Hepatocyte (in vitro differentiated cells): Measurements from ENCODE around the gene ABR. TPM values are rescaled to one million over a fixed set of nuclear protein-coding genes. Genes with fewer than 3 reads are reported as not detected.

ENCODE experiments used
- DNase-seq: peaks from one replicate; pipeline ENCODE4 v3.0.0-alpha.2; 2016; ENCODE audit warnings: low spot score
- H2AFZ ChIP-seq: fragments of 200-600 bp; sonication (generic); 2 replicates; pipeline ENCODE4 v1.6.0; 2016; ENCODE audit warnings: antibody characterized with exemption, mild to moderate bottlenecking
- H3K27ac ChIP-seq: fragments of 200-600 bp; sonication (generic); 2 replicates; pipeline ENCODE4 v1.5.1; 2016; ENCODE audit warnings: mild to moderate bottlenecking
- H3K27me3 ChIP-seq: fragments of 200-600 bp; sonication (generic); 2 replicates; pipeline ENCODE4 v1.6.1; 2016
- H3K36me3 ChIP-seq: fragments of 200-600 bp; sonication (generic); replicated peaks from 2 replicates; pipeline ENCODE4 v1.5.1; 2016; ENCODE audit warnings: low read depth; ENCODE audit not compliant: insufficient read depth
- H3K4me1 ChIP-seq: fragments of 200-600 bp; sonication (generic); 2 replicates; pipeline ENCODE4 v1.5.1; 2016; ENCODE audit warnings: mild to moderate bottlenecking, moderate library complexity; ENCODE audit not compliant: insufficient read depth
- H3K4me2 ChIP-seq: fragments of 200-600 bp; sonication (generic); 2 replicates; pipeline ENCODE4 v1.6.0; 2016
- H3K4me3 ChIP-seq: fragments of 200-600 bp; sonication (generic); 2 replicates; pipeline ENCODE4 v1.5.1; 2016; ENCODE audit warnings: mild to moderate bottlenecking
- H3K79me2 ChIP-seq: fragments of 200-600 bp; sonication (generic); 2 replicates; pipeline ENCODE4 v1.6.0; 2017; ENCODE audit warnings: mild to moderate bottlenecking
- H3K9me2 ChIP-seq: fragments of 200-600 bp; sonication (generic); replicated peaks from 2 replicates; pipeline ENCODE4 v1.6.0; 2017; ENCODE audit warnings: mild to moderate bottlenecking; ENCODE audit not compliant: insufficient read depth
- H3K9me3 ChIP-seq: fragments of 200-600 bp; sonication (generic); 2 replicates; pipeline ENCODE4 v1.5.1; 2016; ENCODE audit warnings: low read depth, mild to moderate bottlenecking
- H4K20me1 ChIP-seq: fragments of 200-600 bp; sonication (generic); 2 replicates; pipeline ENCODE4 v1.6.0; 2016; ENCODE audit warnings: mild to moderate bottlenecking; ENCODE audit not compliant: insufficient read depth, poor library complexity, severe bottlenecking
- CTCF ChIP-seq: fragments of 200-600 bp; sonication (generic); IDR thresholded peaks from 2 replicates; pipeline ENCODE4 v1.5.1; 2016; ENCODE audit warnings: antibody characterized with exemption, mild to moderate bottlenecking; ENCODE audit not compliant: poor library complexity
- EZH2 ChIP-seq: fragments of 200-600 bp; sonication (generic); IDR thresholded peaks from 2 replicates; pipeline ENCODE4 v1.6.1; 2016; ENCODE audit warnings: antibody characterized with exemption, mild to moderate bottlenecking, borderline replicate concordance
- EZH2phosphoT487 ChIP-seq: fragments of 200-600 bp; sonication (generic); IDR thresholded peaks from one replicate; pipeline ENCODE4 v1.6.1; 2018; ENCODE audit warnings: antibody characterized with exemption, mild to moderate bottlenecking, low read depth, moderate library complexity; ENCODE audit not compliant: unreplicated experiment, severe bottlenecking
- WGBS: methylation state at CpG from one replicate; pipeline ENCODE4 v1.1.6; 2016; ENCODE audit warnings: low lambda C conversion rate; ENCODE audit errors: missing lambda C conversion rate; 5-methylcytosine and 5-hydroxymethylcytosine counted together
- polyA plus RNA-seq: library from polyadenylated mRNA; unstranded; fragments of >200 nt; fragmentation: Nextera tagmentation; extraction: Ambion mirVana; gene quantifications from 2 replicates; pipeline ENCODE4 v1.2.1, GENCODE V29; 2016
- total RNA-seq: library from RNA; depleted of rRNA; stranded (reverse); fragments of >200 nt; gene quantifications from 2 replicates; pipeline ENCODE4 v1.2.3, GENCODE V29; 2014

Gene ABR
- total and polyA plus RNA-seq, 2 experiments from 2014 or later, result 26.8 to 51.5 TPM

- H3K9me3 ChIP-seq, result no peaks in the 10 kb centered on the region
- H3K9me2 ChIP-seq, result no peaks in the 10 kb centered on the region
- no peaks in the 10 kb centered on the region for H3K27me3 ChIP-seq
- WGBS, result 92% methylated on average over 9 of the region's 9 CpGs
- H3K4me3 ChIP-seq, result no peak overlapping the region
- DNase-seq, result no peak
- peaks cover 11% of the 10 kb centered on the region for H3K4me1 ChIP-seq
- H3K4me2 ChIP-seq, result no peak overlapping the region
- TF ChIP-seq EZH2phosphoT487 (no peak), EZH2 (no peak), CTCF (no peak)
- no peaks in the 10 kb centered on the region for H4K20me1 ChIP-seq
- no peaks in the 10 kb centered on the region for H3K79me2 ChIP-seq
- no peak overlapping the region for H3K27ac ChIP-seq
- H3K36me3 ChIP-seq, result no peaks in the 10 kb centered on the region
- no peak overlapping the region for H2AFZ ChIP-seq
Observed at GRCh38 chr17:1146561-1147265, 33.1 kb downstream of the ABR start.

GRCh38 chr17:1145311-1145986 lies 34.3 kb downstream of the ABR start:
- 89% methylated on average over 14 of the region's 14 CpGs for WGBS
- H3K27ac ChIP-seq, result no peak overlapping the region

GRCh38 chr17:1144162-1144561 lies 35.6 kb downstream of the ABR start:
- no peaks in the 10 kb centered on the region for H4K20me1 ChIP-seq
- H3K27ac ChIP-seq, result peak overlapping the region; percentile 48
- peaks cover 11% of the 10 kb centered on the region for H3K4me1 ChIP-seq
- WGBS, result 81% methylated on average over 17 of the region's 17 CpGs
- H3K4me3 ChIP-seq, result no peak overlapping the region
- no peaks in the 10 kb centered on the region for H3K27me3 ChIP-seq
- TF ChIP-seq EZH2 (no peak), CTCF (no peak), EZH2phosphoT487 (no peak)
- no peaks in the 10 kb centered on the region for H3K79me2 ChIP-seq
- no peaks in the 10 kb centered on the region for H3K36me3 ChIP-seq
- no peak for DNase-seq
- H2AFZ ChIP-seq, result no peak overlapping the region
- H3K9me2 ChIP-seq, result no peaks in the 10 kb centered on the region
- no peaks in the 10 kb centered on the region for H3K9me3 ChIP-seq
- H3K4me2 ChIP-seq, result no peak overlapping the region

More at GRCh38 chr17:1145311-1145986, 34.3 kb downstream of the ABR start:
- H3K36me3 ChIP-seq, result no peaks in the 10 kb centered on the region
- no peaks in the 10 kb centered on the region for H3K79me2 ChIP-seq
- H2AFZ ChIP-seq, result no peak overlapping the region
- no peaks in the 10 kb centered on the region for H3K27me3 ChIP-seq
- H4K20me1 ChIP-seq, result no peaks in the 10 kb centered on the region
- no peak overlapping the region for H3K4me3 ChIP-seq
- DNase-seq, result no peak
- H3K4me1 ChIP-seq, result peaks cover 11% of the 10 kb centered on the region
- H3K4me2 ChIP-seq, result no peak overlapping the region
- no peaks in the 10 kb centered on the region for H3K9me3 ChIP-seq
- TF ChIP-seq EZH2phosphoT487, result no peak
- H3K9me2 ChIP-seq, result no peaks in the 10 kb centered on the region

GRCh38 chr17:1143573-1143972 lies 36.2 kb downstream of the ABR start:
- Histone ChIP-seq H3K27ac (peak overlapping the region; percentile 48), H4K20me1 (no peaks in the 10 kb centered on the region), H3K4me2 (peak overlapping the region; percentile 39), H3K4me1 (peaks cover 14% of the 10 kb centered on the region), H3K9me2 (no peaks in the 10 kb centered on the region), H3K27me3 (no peaks in the 10 kb centered on the region), H3K79me2 (no peaks in the 10 kb centered on the region), H3K36me3 (no peaks in the 10 kb centered on the region), H3K4me3 (no peak overlapping the region), H2AFZ (no peak overlapping the region), H3K9me3 (no peaks in the 10 kb centered on the region)
- WGBS, result 52% methylated on average over 7 of the region's 10 CpGs
- peak; percentile 82 for DNase-seq
- TF ChIP-seq EZH2phosphoT487, result no peak
- no peak for TF ChIP-seq CTCF
- no peak for TF ChIP-seq EZH2
